PC-9 (cell line): ENCODE measurements around the gene LOXL1.

Source experiments
- CTCF ChIP-seq: fragments of 200-600 bp; sonication (generic); conservative IDR thresholded peaks from 2 replicates; pipeline ENCODE4 v1.6.1; 2017; ENCODE audit warnings: mixed run types, antibody characterized with exemption, mild to moderate bottlenecking, moderate library complexity
- EZH2 ChIP-seq: fragments of 200-600 bp; sonication (generic); IDR thresholded peaks from 2 replicates; pipeline ENCODE4 v1.8.0; 2017; ENCODE audit warnings: antibody characterized with exemption, low read depth

GRCh38 chr15:73901126-73901810 is 25.0 kb upstream of the LOXL1 start:
- TF ChIP-seq CTCF (no peak), EZH2 (no peak)
